DND-41 (cell line): ENCODE measurements around the gene C4BPB.

Experiments
- ATAC-seq: fragments of 200-7000 bp; cut with Tn5 transposase; 3 replicates; pipeline ENCODE4 v1.9.1; 2021; ENCODE audit warnings: low read depth; ENCODE audit not compliant: insufficient read depth
- DNase-seq: peaks from one replicate; pipeline ENCODE4 v3.0.0-alpha.2; 2020
- H2AFZ ChIP-seq: 2 replicates; pipeline ENCODE4 v1.6.0; 2012; ENCODE audit warnings: low read depth, low read length
- H3K27ac ChIP-seq: 2 replicates; pipeline ENCODE4 v1.5.1; 2012; ENCODE audit warnings: low read length, inconsistent platforms
- H3K27me3 ChIP-seq: fragments of 200-600 bp; sonication (generic); 2 replicates; pipeline ENCODE4 v1.6.0; 2012; ENCODE audit warnings: low read length, mild to moderate bottlenecking, inconsistent platforms; ENCODE audit not compliant: insufficient read depth, poor library complexity
- H3K36me3 ChIP-seq: 2 replicates; pipeline ENCODE4 v1.5.1; 2012; ENCODE audit warnings: low read length, inconsistent platforms; ENCODE audit not compliant: insufficient read depth
- H3K4me1 ChIP-seq: 2 replicates; pipeline ENCODE4 v1.5.1; 2012; ENCODE audit warnings: mild to moderate bottlenecking, low read length; ENCODE audit not compliant: insufficient read depth
- H3K4me2 ChIP-seq: 2 replicates; pipeline ENCODE4 v1.6.0; 2012; ENCODE audit warnings: mild to moderate bottlenecking, moderate library complexity, low read length, inconsistent platforms; ENCODE audit not compliant: insufficient read depth
- H3K4me3 ChIP-seq, 2 experiments: fragments of 200-600 bp in 1 of 2; shearing (Covaris generic) in 1 of 2; 2 replicates each; pipeline ENCODE4 v1.5.1; 2012 to 2016; ENCODE audit warnings: inconsistent platforms in 2 of 2, low read length in 2 of 2, mild to moderate bottlenecking in 2 of 2, low read depth in 1 of 2, moderate library complexity in 1 of 2
- H3K79me2 ChIP-seq: 2 replicates; pipeline ENCODE4 v1.6.0; 2012; ENCODE audit warnings: low read length, inconsistent platforms; ENCODE audit not compliant: insufficient read depth
- H3K9ac ChIP-seq: 2 replicates; pipeline ENCODE4 v1.6.0; 2012; ENCODE audit warnings: low read depth, mild to moderate bottlenecking, inconsistent platforms, low read length, moderate library complexity
- H3K9me3 ChIP-seq: 2 replicates; pipeline ENCODE4 v1.5.1; 2012; ENCODE audit warnings: low read length, moderate library complexity, mild to moderate bottlenecking, inconsistent platforms; ENCODE audit not compliant: insufficient read depth, severe bottlenecking
- H4K20me1 ChIP-seq: 2 replicates; pipeline ENCODE4 v1.6.0; 2012; ENCODE audit warnings: low read length; ENCODE audit not compliant: insufficient read depth
- EZH2 ChIP-seq: IDR thresholded peaks from 3 replicates; pipeline ENCODE4 v1.6.1; 2012; ENCODE audit warnings: borderline replicate concordance, low read depth, mild to moderate bottlenecking, moderate library complexity, low read length, inconsistent platforms; ENCODE audit not compliant: severe bottlenecking
- TF ChIP-seq, protein P1 (sequence below): IDR thresholded peaks from 2 replicates; pipeline ENCODE4 v1.5.1; 2012; ENCODE audit warnings: borderline replicate concordance, low read length, moderate library complexity, mild to moderate bottlenecking; ENCODE audit not compliant: poor library complexity, severe bottlenecking; ENCODE audit errors: extremely low read depth

The C4BPB gene

DNA sequence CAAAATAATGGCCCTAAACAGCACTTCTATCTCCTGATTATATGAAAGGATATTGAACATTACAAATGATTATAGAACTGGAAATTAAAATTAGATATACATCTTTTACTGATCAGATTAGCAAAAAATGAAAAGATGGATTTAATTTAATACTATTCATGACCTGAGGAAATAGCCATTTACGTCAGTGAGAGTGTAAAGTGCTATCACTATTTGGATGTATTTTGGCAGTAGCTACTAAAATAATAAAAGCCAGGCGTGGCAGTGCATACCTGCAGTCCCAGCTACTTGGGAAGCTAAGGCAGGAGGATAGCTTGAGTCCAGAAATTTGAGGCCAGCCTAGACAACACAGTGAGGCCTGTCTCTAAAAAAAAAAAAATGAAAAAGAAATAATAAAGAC is 5.3 kb downstream of the C4BPB start:
- Histone ChIP-seq H3K27ac (no peak overlapping the region), H3K4me1 (peaks cover 15% of the 10 kb centered on the region), H4K20me1 (no peaks in the 10 kb centered on the region), H3K27me3 (no peaks in the 10 kb centered on the region), H3K9me3 (no peaks in the 10 kb centered on the region), H3K4me3 (no peak overlapping the region), H2AFZ (no peak overlapping the region), H3K79me2 (no peaks in the 10 kb centered on the region), H3K36me3 (no peaks in the 10 kb centered on the region), H3K9ac (no peak overlapping the region), H3K4me2 (no peak overlapping the region)
- TF ChIP-seq, protein P1, sequence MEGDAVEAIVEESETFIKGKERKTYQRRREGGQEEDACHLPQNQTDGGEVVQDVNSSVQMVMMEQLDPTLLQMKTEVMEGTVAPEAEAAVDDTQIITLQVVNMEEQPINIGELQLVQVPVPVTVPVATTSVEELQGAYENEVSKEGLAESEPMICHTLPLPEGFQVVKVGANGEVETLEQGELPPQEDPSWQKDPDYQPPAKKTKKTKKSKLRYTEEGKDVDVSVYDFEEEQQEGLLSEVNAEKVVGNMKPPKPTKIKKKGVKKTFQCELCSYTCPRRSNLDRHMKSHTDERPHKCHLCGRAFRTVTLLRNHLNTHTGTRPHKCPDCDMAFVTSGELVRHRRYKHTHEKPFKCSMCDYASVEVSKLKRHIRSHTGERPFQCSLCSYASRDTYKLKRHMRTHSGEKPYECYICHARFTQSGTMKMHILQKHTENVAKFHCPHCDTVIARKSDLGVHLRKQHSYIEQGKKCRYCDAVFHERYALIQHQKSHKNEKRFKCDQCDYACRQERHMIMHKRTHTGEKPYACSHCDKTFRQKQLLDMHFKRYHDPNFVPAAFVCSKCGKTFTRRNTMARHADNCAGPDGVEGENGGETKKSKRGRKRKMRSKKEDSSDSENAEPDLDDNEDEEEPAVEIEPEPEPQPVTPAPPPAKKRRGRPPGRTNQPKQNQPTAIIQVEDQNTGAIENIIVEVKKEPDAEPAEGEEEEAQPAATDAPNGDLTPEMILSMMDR = no peak
- TF ChIP-seq EZH2 = no peak
- ATAC-seq (no peak), DNase-seq (no peak)

DNA sequence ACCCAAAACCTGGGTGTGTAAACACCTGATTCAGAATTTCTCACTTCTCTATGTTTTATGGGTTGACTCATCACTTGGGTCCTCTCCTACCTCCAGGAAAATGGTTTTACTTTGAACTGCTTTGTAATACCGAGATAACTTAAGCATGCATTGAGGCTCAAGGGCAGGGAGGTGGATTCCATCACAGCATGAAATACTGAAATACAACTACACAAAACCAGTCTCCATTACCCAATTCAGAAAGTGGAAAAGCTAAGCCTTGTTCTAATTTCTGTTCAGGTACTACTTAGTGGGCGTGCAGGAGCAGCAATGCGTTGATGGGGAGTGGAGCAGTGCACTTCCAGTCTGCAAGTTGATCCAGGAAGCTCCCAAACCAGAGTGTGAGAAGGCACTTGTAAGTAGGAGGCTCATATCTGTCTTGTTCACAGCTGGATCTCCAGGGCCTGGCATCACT is 9.2 kb downstream of the C4BPB start:
- no peak overlapping the region for H3K4me2 ChIP-seq
- no peak overlapping the region for H3K4me3 ChIP-seq
- no peaks in the 10 kb centered on the region for H3K9me3 ChIP-seq
- TF ChIP-seq EZH2 = no peak
- no peak overlapping the region for H3K9ac ChIP-seq
- no peaks in the 10 kb centered on the region for H3K79me2 ChIP-seq
- ATAC-seq (no peak), DNase-seq (no peak)
- no peaks in the 10 kb centered on the region for H3K4me1 ChIP-seq
- no peak overlapping the region for H2AFZ ChIP-seq
- no peaks in the 10 kb centered on the region for H3K36me3 ChIP-seq
- H4K20me1 ChIP-seq = no peaks in the 10 kb centered on the region
- no peaks in the 10 kb centered on the region for H3K27me3 ChIP-seq
- H3K27ac ChIP-seq = no peak overlapping the region

DNA sequence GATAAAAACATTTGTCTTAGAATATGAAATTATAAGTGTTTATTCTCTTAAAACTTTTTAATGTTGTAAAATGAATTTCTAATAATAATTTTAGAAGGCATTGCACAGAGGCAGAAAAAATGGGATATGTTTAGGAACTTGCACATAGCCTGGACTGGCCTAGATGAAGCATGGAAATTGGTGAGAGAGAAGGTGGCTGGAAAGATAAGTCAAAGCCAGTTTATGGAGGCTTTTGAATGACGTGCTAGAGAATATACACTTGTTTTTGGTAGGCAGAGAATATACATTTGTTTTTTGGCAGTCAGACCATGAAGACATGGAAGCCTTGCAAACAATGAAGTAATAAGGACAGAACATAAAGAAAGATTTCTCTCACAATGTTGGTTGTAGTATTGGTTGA is 13.1 kb downstream of the C4BPB start:
- ATAC-seq (no peak), DNase-seq (no peak)
- no peak overlapping the region for H3K27ac ChIP-seq
- no peaks in the 10 kb centered on the region for H3K4me1 ChIP-seq
- H3K4me2 ChIP-seq = no peak overlapping the region
- H3K9me3 ChIP-seq = no peaks in the 10 kb centered on the region
- H3K9ac ChIP-seq = no peak overlapping the region
- H4K20me1 ChIP-seq = no peaks in the 10 kb centered on the region
- no peak overlapping the region for H3K4me3 ChIP-seq
- H2AFZ ChIP-seq = no peak overlapping the region
- TF ChIP-seq EZH2 = no peak
- TF ChIP-seq, protein P1 = no peak
- H3K36me3 ChIP-seq = no peaks in the 10 kb centered on the region
- no peaks in the 10 kb centered on the region for H3K79me2 ChIP-seq
- no peaks in the 10 kb centered on the region for H3K27me3 ChIP-seq

DNA sequence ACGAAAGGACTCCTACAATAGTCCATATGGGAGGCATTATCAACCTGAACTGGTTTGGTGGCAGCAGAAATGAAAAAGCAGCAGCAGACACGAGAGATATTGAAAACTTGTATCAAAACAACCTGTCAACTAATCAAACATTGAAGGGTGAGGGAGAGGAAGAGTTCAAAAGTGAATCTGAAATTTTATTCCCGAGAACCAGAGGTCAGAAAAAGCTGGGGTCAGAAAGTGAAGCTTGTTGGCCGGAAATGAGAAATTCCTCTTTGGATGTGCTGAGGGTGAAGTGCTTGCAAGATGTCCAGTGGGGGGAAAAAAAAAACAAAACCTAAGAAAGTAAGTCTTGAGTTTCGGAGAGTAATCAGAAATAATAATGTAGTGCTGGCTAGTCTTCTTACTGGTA is 13.5 kb downstream of the C4BPB start:
- Histone ChIP-seq H3K9ac (no peak overlapping the region), H3K79me2 (no peaks in the 10 kb centered on the region), H3K4me2 (no peak overlapping the region), H3K4me1 (no peaks in the 10 kb centered on the region), H4K20me1 (no peaks in the 10 kb centered on the region), H3K4me3 (no peak overlapping the region), H3K27me3 (no peaks in the 10 kb centered on the region), H2AFZ (no peak overlapping the region), H3K27ac (no peak overlapping the region), H3K9me3 (no peaks in the 10 kb centered on the region), H3K36me3 (no peaks in the 10 kb centered on the region)
- ATAC-seq (no peak), DNase-seq (no peak)
- TF ChIP-seq EZH2 = no peak
- TF ChIP-seq, protein P1 = no peak
